ENCODE results near the gene GRK5.

GRCh38 chr10:119309423-119309770 lies 102.0 kb downstream of the GRK5 start:
- TF ChIP-seq CTCF (IDR thresholded peaks at IDR 0.05) (no peak), ZFX (IDR thresholded peaks at IDR 0.05; ENCODE audit: borderline replicate concordance) (no peak)
